Effector memory CD4-positive, alpha-beta T cell (primary cell): ENCODE data around the gene LHFPL6.

Experiments
- DNase-seq, 3 donors: peaks; one replicate each; pipeline ENCODE4 v3.0.0-alpha.2; 2020
- H3K27ac ChIP-seq: 2 replicates; pipeline ENCODE4 v1.7.0; 2013; ENCODE audit warnings: mild to moderate bottlenecking, low read length, moderate library complexity; ENCODE audit not compliant: insufficient read depth, poor library complexity, severe bottlenecking
- H3K27me3 ChIP-seq: replicated peaks from 2 replicates; pipeline ENCODE4 v1.7.0; 2013; ENCODE audit warnings: mild to moderate bottlenecking, low read length; ENCODE audit not compliant: insufficient read depth, control insufficient read depth, poor library complexity, severe bottlenecking
- H3K36me3 ChIP-seq: 2 replicates; pipeline ENCODE4 v1.7.0; 2013; ENCODE audit warnings: mild to moderate bottlenecking, low read length, moderate library complexity; ENCODE audit not compliant: control insufficient read depth, insufficient read depth
- H3K4me1 ChIP-seq: 2 replicates; pipeline ENCODE4 v1.7.0; 2013; ENCODE audit warnings: low read length, mild to moderate bottlenecking; ENCODE audit not compliant: control insufficient read depth, insufficient read depth, poor library complexity, severe bottlenecking
- H3K4me3 ChIP-seq: 2 replicates; pipeline ENCODE4 v1.7.0; 2013; ENCODE audit warnings: low read length, low read depth, mild to moderate bottlenecking; ENCODE audit not compliant: insufficient read depth, poor library complexity, severe bottlenecking
- H3K9me3 ChIP-seq: 2 replicates; pipeline ENCODE4 v1.7.0; 2013; ENCODE audit warnings: mild to moderate bottlenecking, low read length, moderate library complexity; ENCODE audit not compliant: control insufficient read depth

Gene LHFPL6

DNA sequence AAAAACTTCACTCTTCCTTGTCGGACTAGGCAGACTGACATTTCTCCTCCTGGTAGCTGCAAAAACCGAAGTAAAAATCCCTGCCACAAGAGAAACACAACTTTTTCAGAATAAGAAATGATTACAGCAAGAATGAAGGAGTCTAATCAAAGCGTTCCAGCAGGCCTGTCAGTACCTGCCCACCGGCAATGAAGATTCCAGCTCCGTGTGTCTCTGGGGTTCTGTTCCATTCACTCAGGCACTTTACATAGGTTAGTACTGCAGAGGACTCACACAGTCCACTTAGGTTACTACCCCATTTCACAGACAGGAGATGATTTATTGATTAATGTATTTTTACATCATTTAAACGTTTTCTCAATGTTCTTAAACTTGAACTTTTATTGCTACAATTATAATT is 289.3 kb downstream of the LHFPL6 start:
- no peak overlapping the region for H3K4me3 ChIP-seq
- no peak for DNase-seq
- no peaks in the 10 kb centered on the region for H3K9me3 ChIP-seq
- no peaks in the 10 kb centered on the region for H3K4me1 ChIP-seq
- no peak overlapping the region for H3K27ac ChIP-seq
- no peaks in the 10 kb centered on the region for H3K36me3 ChIP-seq
- peaks cover 5% of the 10 kb centered on the region for H3K27me3 ChIP-seq

DNA sequence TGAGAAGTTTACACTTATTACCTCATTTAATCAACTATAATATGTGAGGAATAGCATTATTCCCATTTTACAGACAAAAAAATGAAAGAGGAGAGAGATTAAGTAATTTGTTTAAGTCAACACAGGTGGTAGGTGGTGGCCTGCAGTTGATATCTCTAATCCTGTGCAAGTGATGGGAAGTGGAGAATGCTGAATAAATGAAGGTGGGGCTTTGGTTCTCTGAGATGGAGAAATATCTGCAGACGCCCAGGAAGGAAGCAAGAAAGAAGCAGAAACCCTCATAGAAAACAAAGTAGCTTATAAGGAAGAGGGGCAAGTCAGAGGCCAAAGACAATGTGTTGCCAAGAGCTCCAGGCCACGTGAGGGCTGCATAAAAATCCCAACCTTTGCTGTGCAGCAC is 290.4 kb downstream of the LHFPL6 start:
- Histone ChIP-seq H3K4me3 (no peak overlapping the region), H3K9me3 (no peaks in the 10 kb centered on the region), H3K36me3 (no peaks in the 10 kb centered on the region), H3K27ac (no peak overlapping the region), H3K27me3 (peaks cover 5% of the 10 kb centered on the region), H3K4me1 (no peaks in the 10 kb centered on the region)
- DNase-seq: no peak

DNA sequence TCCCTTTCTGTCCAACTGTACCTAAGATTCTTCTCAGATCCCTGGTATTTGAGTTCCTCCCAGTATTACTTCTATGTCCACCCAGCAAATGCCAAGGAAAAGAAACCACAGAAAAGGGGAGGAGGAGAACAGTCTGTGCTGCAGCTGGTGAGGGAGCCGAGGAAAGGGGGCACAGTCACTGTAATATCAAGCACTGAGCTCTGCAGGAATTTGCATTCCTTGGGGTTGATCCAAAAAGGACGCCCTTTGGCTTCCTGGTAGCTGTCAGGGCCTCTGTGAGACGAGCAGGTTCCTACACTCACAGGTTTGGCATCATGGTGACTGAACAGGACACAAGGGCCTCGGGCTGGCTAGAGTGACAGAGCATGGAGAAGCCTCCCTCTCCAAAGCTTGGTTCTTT is 291.4 kb downstream of the LHFPL6 start:
- H3K4me3 ChIP-seq: no peak overlapping the region
- H3K27me3 ChIP-seq: no peaks in the 10 kb centered on the region
- no peaks in the 10 kb centered on the region for H3K4me1 ChIP-seq
- H3K9me3 ChIP-seq: no peaks in the 10 kb centered on the region
- no peak for DNase-seq
- H3K27ac ChIP-seq: no peak overlapping the region
- no peaks in the 10 kb centered on the region for H3K36me3 ChIP-seq

DNA sequence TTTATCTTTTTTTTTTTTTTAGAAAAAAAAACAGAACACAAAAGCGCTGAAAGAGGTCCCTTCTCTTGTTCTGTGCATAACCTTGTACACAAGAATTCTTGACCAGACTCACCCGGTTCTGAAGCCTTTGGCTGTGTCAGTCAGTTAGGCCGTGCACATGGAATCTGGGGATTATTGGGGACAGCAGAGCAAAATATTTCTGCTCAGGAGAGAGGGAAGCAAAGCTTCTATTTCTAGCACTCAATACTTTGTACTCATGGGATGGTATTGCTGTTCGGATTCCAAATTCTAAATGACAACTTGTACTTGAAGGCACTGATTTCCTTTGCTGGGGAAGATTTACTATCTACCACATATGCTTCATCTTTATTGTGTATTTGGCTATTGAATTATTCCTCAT is 292.0 kb downstream of the LHFPL6 start:
- no peaks in the 10 kb centered on the region for H3K27me3 ChIP-seq
- DNase-seq: no peak
- no peaks in the 10 kb centered on the region for H3K36me3 ChIP-seq
- H3K4me1 ChIP-seq: no peaks in the 10 kb centered on the region
- H3K27ac ChIP-seq: no peak overlapping the region
- H3K4me3 ChIP-seq: no peak overlapping the region
- H3K9me3 ChIP-seq: no peaks in the 10 kb centered on the region

DNA sequence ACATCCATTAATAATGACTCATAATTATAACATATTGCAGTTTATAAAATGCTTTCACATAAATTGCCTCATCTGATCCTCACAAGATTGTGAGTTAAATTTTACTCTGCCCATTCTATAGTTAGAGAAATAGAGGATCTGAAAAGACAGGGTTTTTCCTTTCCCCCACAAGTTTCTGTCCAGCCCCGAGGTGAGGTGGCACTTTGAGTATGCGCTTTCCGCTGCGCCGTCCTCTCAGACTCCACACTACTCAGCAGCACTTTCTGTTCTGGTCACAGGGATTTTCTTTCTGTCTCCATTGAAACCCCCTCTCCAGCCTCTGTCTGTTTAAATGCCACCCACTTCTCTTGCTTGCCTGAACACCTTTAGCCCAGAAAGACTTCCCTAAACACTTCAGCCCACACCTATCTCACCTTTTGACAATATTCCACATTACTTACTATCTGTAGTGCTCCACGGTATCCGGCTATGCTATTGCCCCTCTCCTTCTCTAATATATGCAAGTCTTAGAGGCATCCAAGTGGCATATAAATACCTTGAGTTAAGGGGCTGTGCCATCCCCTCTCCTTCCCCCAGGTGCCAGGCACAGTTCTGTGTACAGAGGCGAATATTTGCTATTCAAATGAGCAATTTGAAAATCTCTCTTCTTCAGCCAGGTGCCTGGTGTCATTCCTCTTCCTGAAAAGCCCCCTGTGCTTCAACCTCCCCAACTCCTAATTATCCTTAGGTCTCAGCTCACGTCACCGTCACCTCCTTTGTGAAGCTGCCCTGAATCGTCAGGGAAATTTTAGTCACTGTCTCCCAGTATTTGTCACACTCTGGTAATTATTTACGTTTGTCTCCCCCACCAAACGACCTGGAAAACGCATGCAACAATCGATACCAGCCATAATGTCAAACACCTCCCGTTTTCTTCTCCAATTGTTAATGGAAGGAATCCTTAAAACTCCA is 296.1 kb downstream of the LHFPL6 start:
- H3K27ac ChIP-seq: no peak overlapping the region
- no peaks in the 10 kb centered on the region for H3K9me3 ChIP-seq
- H3K4me1 ChIP-seq: no peaks in the 10 kb centered on the region
- no peak overlapping the region for H3K4me3 ChIP-seq
- H3K36me3 ChIP-seq: no peaks in the 10 kb centered on the region
- no peak for DNase-seq
- no peaks in the 10 kb centered on the region for H3K27me3 ChIP-seq

DNA sequence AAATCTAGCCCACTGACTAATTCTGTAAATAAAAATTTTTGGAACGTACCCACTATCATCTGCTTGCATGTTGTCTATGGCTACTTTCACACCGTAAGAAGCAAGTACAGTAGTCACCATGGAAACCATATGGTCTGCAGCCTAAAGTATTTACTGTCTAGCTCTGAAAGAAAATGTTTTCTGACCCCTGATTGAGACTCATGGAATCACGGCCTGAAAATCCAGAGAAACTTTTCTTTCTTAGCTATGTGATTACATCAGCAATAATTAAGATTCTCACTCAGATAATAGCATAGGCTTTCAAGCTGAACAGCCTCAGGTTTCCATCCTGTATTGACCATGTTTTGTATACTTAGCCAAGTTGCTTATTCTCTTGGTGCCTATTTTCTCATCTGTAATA is 300.2 kb downstream of the LHFPL6 start:
- H3K9me3 ChIP-seq: no peaks in the 10 kb centered on the region
- no peak for DNase-seq
- no peaks in the 10 kb centered on the region for H3K27me3 ChIP-seq
- H3K4me3 ChIP-seq: no peak overlapping the region
- no peaks in the 10 kb centered on the region for H3K4me1 ChIP-seq
- H3K27ac ChIP-seq: no peak overlapping the region
- no peaks in the 10 kb centered on the region for H3K36me3 ChIP-seq

DNA sequence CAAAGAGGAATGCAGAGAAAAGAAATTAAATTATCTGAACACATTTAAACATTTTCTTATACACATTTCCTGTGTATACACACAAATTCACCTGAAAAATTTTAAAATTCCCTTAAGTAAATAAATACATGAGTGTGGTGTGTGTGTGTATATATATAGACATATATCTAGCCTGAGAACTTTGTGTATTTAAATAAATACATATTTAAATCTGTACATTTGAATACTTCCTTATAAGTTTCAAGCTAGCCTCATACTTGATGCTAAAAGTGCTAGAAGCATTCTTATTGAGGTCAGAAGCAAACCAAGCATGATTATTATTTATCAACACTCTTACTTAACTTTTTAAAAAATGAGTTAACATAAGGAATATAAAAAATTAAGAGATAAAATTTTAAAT is 304.0 kb downstream of the LHFPL6 start:
- no peak for DNase-seq
- no peaks in the 10 kb centered on the region for H3K4me1 ChIP-seq
- no peak overlapping the region for H3K4me3 ChIP-seq
- no peaks in the 10 kb centered on the region for H3K36me3 ChIP-seq
- no peak overlapping the region for H3K27ac ChIP-seq
- no peaks in the 10 kb centered on the region for H3K27me3 ChIP-seq
- no peaks in the 10 kb centered on the region for H3K9me3 ChIP-seq

DNA sequence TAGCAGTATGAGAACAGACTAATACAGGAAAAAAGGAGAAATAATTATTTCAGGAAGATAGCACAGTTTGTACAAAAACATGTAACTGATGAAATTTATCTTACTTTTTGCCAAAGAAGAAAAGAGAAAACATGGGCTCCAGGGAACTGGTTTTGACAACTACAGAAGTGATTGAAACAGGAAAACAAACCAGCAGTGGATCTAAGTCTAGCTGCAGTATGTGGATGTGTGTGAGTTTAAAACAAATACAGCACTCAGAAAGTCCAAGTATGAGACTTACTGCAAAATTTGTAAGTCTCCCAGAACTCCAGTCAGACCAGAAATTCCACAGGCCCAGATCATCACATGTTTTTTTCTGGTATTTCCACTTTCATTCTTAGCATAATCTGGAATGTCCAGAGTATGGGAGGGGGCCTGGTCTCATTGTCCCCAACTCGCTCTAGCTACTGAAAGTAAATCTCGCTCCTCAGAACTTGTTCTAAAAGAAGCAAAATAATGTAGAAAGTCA is 305.3 kb downstream of the LHFPL6 start:
- Histone ChIP-seq H3K27me3 (no peaks in the 10 kb centered on the region), H3K27ac (no peak overlapping the region), H3K36me3 (no peaks in the 10 kb centered on the region), H3K4me3 (no peak overlapping the region), H3K4me1 (no peaks in the 10 kb centered on the region), H3K9me3 (no peaks in the 10 kb centered on the region)
- no peak for DNase-seq

DNA sequence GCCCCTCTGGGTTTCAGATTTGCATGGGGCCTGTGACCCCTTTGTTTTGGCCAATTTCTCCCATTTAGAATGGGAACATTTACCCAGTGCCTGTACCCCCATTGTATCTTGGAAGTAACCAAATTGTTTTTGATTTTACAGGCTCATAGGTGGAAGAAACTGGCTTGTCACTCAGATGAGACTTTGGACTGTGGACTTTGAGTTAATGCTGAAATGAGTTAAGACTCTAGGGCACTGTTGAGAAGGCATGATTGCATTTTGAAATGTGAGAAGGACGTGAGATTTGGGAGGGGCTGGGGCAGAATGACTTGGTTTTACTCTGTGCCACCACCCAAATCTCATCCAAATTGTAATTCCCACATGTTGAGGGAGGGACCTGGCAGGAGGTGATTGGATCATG is 306.0 kb downstream of the LHFPL6 start:
- Histone ChIP-seq H3K27ac (no peak overlapping the region), H3K9me3 (no peaks in the 10 kb centered on the region), H3K27me3 (no peaks in the 10 kb centered on the region), H3K4me3 (no peak overlapping the region), H3K36me3 (no peaks in the 10 kb centered on the region), H3K4me1 (no peaks in the 10 kb centered on the region)
- DNase-seq: no peak

DNA sequence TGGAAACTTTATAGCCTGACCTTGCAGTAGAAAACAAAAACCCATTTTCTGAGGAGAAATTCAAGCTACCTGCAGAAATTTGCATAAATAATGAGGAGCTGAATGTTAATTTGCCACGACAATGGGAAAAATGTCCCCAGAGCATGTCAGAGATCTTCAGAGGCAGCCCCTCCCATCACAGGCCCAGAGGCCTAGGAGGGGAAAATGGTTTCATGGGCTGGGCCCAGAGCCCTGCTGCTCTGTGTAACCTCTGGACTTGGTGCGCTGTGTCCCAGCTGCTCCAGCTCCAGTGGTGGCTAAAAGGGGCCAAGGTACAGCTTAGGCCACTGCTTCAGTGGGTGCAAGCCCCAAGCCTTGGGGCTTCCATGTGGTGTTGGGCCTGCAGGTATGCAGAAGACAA is 306.8 kb downstream of the LHFPL6 start:
- Histone ChIP-seq H3K4me3 (no peak overlapping the region), H3K4me1 (no peaks in the 10 kb centered on the region), H3K36me3 (no peaks in the 10 kb centered on the region), H3K27me3 (no peaks in the 10 kb centered on the region), H3K9me3 (no peaks in the 10 kb centered on the region), H3K27ac (no peak overlapping the region)
- no peak for DNase-seq
